GM20000 (cell line): Measurements from ENCODE around the gene PAAF1.

Experiments used
- DNase-seq: peaks from one replicate; pipeline ENCODE4 v3.0.0; 2012; ENCODE audit warnings: low spot score
- TF ChIP-seq, protein P1 (sequence below): IDR thresholded peaks from 2 replicates; pipeline ENCODE4 v1.5.1; 2012; ENCODE audit warnings: mild to moderate bottlenecking, control low read depth; ENCODE audit errors: extremely low read depth, missing control alignments

The PAAF1 gene

DNA sequence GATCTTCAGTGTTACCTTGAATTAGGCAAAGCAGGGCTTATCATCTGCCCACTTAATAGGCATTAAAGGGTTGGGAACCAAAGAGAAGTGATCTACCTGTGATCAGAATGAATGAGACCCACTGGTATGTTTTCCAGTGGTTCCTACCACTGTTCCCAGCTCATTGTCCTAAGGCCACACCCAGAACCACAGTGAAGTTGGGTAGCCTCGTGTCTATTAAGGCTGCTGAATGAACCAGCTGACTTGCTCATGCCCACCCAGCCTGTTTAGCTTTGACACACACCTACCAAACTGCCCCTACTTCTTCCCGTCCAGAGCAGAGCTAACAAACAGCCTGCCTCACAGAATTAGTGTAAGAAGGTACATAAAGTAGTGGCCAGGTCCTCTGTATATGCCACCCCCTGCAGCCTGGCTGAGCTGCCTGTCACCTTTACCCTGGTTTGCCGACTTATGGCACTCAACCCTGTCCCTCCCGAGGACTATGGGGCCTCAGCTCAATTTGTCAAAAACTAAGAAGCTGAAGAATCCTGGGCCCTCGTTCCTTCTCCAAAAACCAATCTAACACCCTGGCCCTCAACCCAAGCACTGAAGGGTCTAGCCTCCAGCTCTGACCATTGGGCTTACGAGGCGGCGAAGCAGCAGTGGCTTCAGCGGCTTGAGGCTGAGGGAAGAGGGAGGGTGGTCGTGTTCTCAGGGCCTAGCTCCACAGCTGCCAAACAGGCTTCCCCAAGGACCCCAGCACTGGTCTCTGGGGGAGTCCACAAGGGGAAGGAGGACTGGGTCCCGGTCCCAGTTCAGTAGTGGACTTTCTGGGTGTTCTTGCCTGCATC, 96.0 kb downstream of the PAAF1 start:
- TF ChIP-seq, protein P1, sequence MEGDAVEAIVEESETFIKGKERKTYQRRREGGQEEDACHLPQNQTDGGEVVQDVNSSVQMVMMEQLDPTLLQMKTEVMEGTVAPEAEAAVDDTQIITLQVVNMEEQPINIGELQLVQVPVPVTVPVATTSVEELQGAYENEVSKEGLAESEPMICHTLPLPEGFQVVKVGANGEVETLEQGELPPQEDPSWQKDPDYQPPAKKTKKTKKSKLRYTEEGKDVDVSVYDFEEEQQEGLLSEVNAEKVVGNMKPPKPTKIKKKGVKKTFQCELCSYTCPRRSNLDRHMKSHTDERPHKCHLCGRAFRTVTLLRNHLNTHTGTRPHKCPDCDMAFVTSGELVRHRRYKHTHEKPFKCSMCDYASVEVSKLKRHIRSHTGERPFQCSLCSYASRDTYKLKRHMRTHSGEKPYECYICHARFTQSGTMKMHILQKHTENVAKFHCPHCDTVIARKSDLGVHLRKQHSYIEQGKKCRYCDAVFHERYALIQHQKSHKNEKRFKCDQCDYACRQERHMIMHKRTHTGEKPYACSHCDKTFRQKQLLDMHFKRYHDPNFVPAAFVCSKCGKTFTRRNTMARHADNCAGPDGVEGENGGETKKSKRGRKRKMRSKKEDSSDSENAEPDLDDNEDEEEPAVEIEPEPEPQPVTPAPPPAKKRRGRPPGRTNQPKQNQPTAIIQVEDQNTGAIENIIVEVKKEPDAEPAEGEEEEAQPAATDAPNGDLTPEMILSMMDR, result no peak
- DNase-seq, result no peak

DNA sequence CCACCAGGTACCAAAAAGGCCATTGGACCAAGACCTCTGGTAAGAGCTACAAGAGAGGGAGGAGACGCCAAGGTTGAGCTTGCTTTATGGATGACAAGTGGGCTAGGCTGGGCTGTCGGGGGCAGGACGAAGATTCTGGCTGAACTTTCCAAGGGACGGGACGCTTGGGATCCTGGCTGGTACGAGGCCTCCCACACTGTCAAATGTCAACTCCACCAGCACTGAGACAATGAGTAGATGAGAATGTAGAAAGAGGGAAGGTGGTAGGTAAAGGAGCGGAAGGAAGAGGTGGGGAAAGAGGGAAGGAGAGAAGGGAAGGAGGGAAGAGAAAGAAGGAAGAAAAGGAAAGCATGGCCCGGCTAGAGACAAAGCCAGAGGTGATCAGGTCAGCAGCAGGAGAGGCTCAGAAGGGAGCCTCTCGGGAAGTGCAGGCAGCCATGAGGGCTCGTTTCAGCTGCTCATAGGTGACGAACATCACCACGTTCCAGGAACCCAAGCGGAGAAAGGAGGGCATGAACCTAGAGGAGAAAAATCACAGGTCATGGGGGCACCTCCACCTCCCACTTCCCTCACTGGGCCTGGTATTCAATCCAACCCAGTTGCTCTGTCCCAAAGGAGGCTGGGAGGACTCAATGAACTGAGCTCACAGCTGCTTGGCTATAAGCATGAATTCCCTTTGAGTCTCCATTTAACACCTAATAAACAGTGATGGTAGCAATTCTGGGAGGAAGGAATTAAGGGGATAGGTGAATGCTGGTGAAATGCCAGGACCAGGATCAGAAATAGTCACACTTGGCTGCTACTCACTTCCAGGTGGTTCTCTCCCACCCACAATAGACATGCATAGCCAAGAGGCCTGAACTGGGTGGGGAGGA, 98.0 kb downstream of the PAAF1 start:
- TF ChIP-seq, protein P1, result no peak
- DNase-seq, result no peak

DNA sequence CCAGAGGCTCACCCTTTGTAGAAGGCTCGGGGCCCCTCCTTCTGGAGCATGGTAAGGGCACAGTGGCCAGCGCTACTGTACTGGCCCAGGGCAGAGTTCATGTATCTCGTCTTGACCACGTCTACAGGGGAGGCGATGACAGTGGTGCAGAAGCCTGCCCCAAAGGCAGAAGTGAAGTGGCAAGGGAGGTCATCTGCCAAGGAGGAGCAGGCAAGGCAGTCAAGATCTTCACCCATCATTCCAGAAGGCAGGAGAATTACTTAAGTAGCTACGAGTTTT, 98.6 kb downstream of the PAAF1 start:
- no peak for DNase-seq
- TF ChIP-seq, protein P1, result no peak

DNA sequence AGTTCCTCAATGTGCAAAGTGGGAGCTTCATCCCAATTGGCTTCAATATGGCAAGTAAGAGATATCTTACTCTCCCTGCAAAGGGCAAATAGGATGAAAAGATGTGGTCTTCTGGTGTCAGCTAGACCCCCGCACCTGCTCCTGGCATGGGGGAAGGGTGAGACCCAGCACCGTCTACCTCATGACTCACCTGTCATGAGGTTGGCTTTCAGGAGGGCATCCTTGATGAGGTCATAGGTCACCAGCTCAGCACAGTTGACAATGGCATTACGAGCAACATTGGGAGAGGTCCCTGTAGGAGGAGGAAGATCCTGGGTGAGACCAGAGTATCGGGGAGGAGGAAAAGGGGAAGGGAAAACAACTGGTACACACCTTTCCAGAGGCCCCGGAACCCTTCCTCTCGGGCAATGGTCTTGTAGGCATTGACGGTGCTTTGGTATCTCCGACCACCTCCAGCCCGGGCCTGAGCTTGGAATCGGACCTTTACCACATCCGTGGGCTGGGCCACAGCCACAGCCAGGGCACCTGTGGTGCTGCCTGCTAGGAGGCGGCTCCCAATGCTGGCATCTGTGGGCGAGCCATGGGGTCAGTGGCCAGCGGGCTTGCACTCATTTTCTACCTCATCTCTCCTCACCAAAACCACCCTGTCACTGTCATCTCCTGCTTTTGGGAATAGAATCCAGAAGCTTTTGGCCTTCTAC, 99.8 kb downstream of the PAAF1 start:
- DNase-seq, result no peak
- TF ChIP-seq, protein P1, result no peak

DNA sequence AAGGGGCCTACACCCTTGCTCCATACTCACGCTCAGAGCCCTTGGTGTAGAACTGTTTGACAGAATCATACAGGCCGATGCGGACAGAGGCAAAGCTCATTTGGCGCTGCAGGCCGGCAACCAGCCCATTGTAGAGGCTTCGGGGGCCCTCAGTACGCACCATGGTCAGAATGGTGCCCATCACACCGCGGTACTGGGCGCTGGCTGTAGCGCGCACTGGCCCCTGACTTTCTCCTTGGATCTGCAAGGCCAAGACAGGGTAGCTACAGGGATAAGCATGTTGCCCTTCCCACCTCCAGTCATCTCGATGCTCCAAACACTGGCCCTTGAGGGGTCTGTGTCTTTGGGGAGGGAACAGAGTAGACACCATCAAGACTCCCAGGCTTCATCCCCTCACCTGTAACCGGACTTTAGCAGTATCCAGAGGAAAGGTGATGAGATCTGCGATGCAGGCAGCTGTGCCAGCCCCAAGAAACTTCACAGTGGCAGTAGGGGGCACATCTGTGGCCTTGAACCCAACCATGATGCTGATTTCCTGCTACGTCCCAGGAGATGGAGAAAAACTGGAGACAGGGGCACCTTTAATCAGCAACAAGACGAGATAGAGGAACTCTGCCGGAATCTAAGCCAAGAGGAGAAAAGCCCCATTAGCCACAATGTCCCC, 101.2 kb downstream of the PAAF1 start:
- TF ChIP-seq, protein P1, result no peak
- no peak for DNase-seq

DNA sequence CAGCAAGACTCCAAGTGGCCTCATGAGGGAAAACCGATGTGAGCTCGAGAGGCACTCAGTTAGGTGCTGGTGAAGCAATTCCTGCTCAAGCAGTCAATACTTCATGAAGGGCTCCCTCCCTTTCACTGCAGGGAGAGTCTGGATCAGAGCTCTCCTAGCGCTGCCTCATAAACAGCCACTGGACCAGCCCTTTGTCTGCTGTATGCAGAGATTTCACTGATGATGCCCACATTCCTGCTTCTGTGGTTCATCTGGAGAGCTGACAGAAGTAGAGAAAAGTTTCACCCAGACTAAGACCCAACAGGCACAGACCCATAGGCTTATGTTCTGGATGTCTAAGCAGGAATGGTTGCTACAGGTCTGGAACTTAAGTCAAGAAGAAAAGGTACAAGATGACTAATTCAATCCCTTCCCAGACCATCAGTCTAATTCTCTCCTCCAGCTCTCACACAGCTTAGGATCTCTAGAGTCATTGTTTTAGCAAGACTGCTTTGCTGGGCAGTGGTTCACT, 101.8 kb downstream of the PAAF1 start:
- DNase-seq, result no peak
- TF ChIP-seq, protein P1, result no peak
